Activated CD4-positive, alpha-beta T cell treated with anti-CD3 and anti-CD28 coated beads, Interleukin-2, amount 10 ng/mL, durations not matched to agents 7 days and 5 days (primary cell): Measurements from ENCODE around the gene UBL3. TPM values are rescaled to one million over a fixed set of nuclear protein-coding genes. Genes with fewer than 3 reads are reported as not detected.
A peak's percentile ranks its signal among the peaks of the same experiment; 100 is the strongest.

ENCODE experiments used
- CTCF ChIA-PET: fragments of 350-600 bp; sonication (Branson Sonifier 250); formaldehyde crosslinking; loops from one replicate; lab custom pipeline; 2021; ENCODE audit warnings: antibody characterized with exemption; lab: Charles Lee
- POLR2A ChIA-PET: fragments of 350-600 bp; sonication (Branson Sonifier 250); formaldehyde crosslinking; loops from one replicate; lab custom pipeline; 2021; ENCODE audit warnings: antibody characterized with exemption; lab: Charles Lee
- DNase-seq: peaks from one replicate; pipeline ENCODE4 v3.0.0-alpha.2; 2020
- H3K27ac Mint-ChIP-seq: one replicate; pipeline ENCODE4 v1.8.0; 2021; ENCODE audit warnings: mild to moderate bottlenecking, moderate library complexity, mixed read lengths
- H3K27me3 Mint-ChIP-seq: one replicate; pipeline ENCODE4 v1.8.0; 2021; ENCODE audit warnings: mixed read lengths
- H3K36me3 Mint-ChIP-seq: one replicate; pipeline ENCODE4 v1.8.0; 2021; ENCODE audit warnings: low read depth, mixed read lengths
- H3K4me1 Mint-ChIP-seq: one replicate; pipeline ENCODE4 v1.8.0; 2021; ENCODE audit warnings: mixed read lengths
- H3K4me3 Mint-ChIP-seq: one replicate; pipeline ENCODE4 v1.8.0; 2021; ENCODE audit warnings: mild to moderate bottlenecking, moderate library complexity, mixed read lengths
- H3K9me3 Mint-ChIP-seq: one replicate; pipeline ENCODE4 v1.8.0; 2021; ENCODE audit warnings: mixed read lengths
- total RNA-seq, 2 experiments: library from RNA; stranded (reverse); gene quantifications; one replicate each; pipeline ENCODE4 v1.2.3, GENCODE V29; 2021

Gene UBL3
- total RNA-seq, 2 experiments from 2014 or later = 14.5 to 16.1 TPM

DNA sequence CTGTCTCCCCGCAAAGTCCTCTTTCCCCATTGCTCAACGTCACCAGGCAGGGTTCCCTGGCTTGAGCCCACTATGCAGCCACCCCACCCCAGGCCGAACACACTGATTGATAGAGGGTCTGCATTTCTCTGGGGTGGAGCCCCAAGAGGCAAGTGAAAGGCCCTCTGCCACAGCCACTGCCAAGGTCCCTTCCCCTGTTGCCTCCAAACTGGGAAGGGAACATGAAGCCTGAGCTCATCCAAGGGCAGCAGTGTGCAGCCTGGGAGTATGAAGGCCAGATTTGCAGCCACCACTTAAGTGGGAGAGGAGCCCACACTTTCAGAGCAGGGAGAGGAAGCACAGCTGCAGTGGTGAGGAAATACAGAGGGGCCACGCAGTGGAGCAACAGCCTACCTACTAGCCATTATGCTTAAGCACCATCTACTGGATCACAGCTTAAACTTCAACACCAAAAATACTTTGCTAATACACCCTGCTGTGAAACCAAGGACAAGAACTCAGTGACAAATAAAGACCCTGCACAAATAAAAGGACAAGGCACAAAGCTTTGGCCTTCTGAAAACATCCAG is 48.6 kb downstream of the UBL3 start:
- no peak overlapping the region for H3K27ac Mint-ChIP-seq
- H3K4me3 Mint-ChIP-seq = no peak overlapping the region
- DNase-seq = no peak
- CTCF ChIA-PET = interaction anchor here (1.3 kb wide), 1 partner anchor 331 kb away, joined by 3 read pairs; no protein-coding TSS in a partner anchor
- POLR2A ChIA-PET = interaction anchor here (0.6 kb wide), 1 partner anchor 62 kb away, joined by 4 read pairs; no protein-coding TSS in a partner anchor
- no peaks in the 10 kb centered on the region for H3K27me3 Mint-ChIP-seq
- peaks cover 5% of the 10 kb centered on the region for H3K4me1 Mint-ChIP-seq
- no peaks in the 10 kb centered on the region for H3K36me3 Mint-ChIP-seq
- H3K9me3 Mint-ChIP-seq = no peaks in the 10 kb centered on the region

DNA sequence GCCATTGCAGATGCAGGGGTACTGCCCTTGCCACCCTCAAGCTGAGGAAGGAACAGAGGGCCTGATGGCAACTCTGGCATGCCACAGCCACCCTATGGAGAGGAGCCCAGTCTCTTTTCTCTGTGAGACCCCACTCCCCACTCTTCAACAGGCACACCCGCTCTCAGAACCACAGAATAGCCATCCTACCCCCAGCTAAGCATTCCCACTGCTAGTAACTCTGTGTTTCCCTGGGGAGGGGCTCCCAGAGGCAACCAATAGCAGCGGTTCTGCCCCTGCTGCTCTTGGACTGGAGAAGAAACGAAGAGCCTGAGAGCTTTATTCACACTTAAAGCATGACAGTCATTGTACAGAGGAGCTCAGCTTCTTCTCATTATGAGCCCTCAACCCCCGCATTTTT is 49.3 kb downstream of the UBL3 start:
- Mint-ChIP-seq H3K4me3 (no peak overlapping the region), H3K4me1 (peaks cover 4% of the 10 kb centered on the region), H3K36me3 (no peaks in the 10 kb centered on the region), H3K27ac (no peak overlapping the region), H3K9me3 (no peaks in the 10 kb centered on the region), H3K27me3 (no peaks in the 10 kb centered on the region)
- CTCF ChIA-PET = interaction anchor here (1.3 kb wide), 1 partner anchor 331 kb away, joined by 3 read pairs; no protein-coding TSS in a partner anchor
- no peak for DNase-seq
- POLR2A ChIA-PET = no interaction called here

DNA sequence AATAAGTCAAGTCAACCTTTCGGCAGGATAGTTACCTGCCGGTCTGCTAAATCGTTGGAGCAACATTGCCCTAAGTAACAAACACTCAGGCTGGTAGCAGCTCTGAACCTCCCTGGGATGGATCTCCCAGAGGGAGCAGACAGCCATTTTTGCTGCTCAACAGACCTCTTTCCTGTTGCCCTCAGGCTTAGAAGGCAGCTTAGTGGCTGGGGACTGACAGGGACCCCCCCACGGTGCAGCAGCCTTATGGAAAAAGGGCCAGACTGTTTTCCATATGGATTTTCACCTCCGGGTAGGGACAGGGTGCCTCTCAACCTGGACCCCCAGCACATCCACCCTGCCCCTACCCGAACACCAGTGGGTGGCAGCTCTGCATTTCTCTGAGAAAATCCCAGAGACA is 49.7 kb downstream of the UBL3 start:
- CTCF ChIA-PET = interaction anchor here (0.7 to 0.8 kb wide), 2 partner anchors 26 to 332 kb away, joined by 3 read pairs; no protein-coding TSS in a partner anchor
- Mint-ChIP-seq H3K27ac (no peak overlapping the region), H3K27me3 (no peaks in the 10 kb centered on the region), H3K4me3 (no peak overlapping the region), H3K9me3 (no peaks in the 10 kb centered on the region), H3K36me3 (no peaks in the 10 kb centered on the region), H3K4me1 (peaks cover 4% of the 10 kb centered on the region)
- no peak for DNase-seq
- POLR2A ChIA-PET = no interaction called here

DNA sequence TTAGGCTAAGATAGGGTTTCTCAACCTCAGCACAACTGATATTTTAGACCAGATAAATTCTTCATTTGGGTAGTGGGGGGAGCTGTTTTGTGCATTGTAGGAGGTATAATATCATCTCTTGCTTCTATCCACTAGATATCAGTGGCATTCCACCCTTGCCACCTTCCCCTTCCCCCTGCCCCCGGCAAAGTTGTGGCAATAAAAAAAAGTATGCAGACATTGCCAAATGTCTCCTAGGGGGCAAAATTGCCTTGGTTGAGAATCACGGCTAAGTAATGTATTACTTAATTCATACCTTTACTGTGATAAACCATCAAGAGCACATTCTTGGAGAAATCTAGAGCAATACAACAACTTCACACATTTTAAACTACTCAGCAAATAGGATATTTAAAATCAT is 51.4 kb downstream of the UBL3 start:
- no peak overlapping the region for H3K27ac Mint-ChIP-seq
- no peaks in the 10 kb centered on the region for H3K27me3 Mint-ChIP-seq
- H3K36me3 Mint-ChIP-seq = no peaks in the 10 kb centered on the region
- H3K4me1 Mint-ChIP-seq = peaks cover 4% of the 10 kb centered on the region
- no peak for DNase-seq
- POLR2A ChIA-PET = no interaction called here
- CTCF ChIA-PET = interaction anchor here (1.2 to 1.4 kb wide), 2 partner anchors 27 to 51 kb away, joined by 3 read pairs; partner anchors contain the start of gene UBL3
- no peaks in the 10 kb centered on the region for H3K9me3 Mint-ChIP-seq
- no peak overlapping the region for H3K4me3 Mint-ChIP-seq

DNA sequence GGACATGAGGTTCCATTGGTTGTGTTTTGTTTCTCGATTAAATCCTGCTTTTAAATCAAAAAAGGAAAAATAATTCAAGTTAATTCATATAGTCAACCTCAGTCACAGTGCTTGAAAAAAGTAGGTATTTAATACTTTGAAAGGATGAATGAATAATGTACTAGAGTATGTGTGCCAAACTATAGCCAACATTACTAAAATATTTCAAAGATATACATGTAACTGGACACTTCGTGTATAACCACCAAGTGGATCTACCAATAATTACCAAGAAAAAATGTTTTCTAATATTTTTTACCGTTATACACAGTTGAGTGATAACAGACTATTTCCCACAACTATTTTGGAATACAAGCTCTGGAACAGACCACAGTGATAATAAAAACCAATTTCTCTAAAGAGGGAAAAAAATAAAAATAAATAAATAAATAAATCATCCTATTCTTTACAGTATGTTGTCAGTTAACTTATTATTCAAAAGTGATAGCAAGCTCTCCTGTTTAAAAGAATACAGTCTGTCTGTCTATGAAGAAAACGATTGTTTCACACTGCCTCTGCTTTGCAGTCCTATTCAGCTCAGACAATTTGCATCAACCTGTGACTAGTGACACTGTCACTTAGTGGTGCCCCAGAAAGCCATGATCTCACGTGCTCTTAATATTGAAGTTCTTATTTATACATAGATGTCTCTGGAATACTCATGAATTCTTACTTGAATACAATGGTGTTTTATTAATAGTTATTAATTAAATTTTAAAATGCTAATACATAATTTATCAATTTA is 58.2 kb downstream of the UBL3 start:
- H3K36me3 Mint-ChIP-seq = no peaks in the 10 kb centered on the region
- no peaks in the 10 kb centered on the region for H3K9me3 Mint-ChIP-seq
- no peaks in the 10 kb centered on the region for H3K27me3 Mint-ChIP-seq
- no peak overlapping the region for H3K4me3 Mint-ChIP-seq
- no peak overlapping the region for H3K27ac Mint-ChIP-seq
- CTCF ChIA-PET = interaction anchor here (1.4 kb wide), 1 partner anchor 322 kb away, joined by 4 read pairs; no protein-coding TSS in a partner anchor
- peaks cover 8% of the 10 kb centered on the region for H3K4me1 Mint-ChIP-seq
- POLR2A ChIA-PET = no interaction called here
- no peak for DNase-seq

DNA sequence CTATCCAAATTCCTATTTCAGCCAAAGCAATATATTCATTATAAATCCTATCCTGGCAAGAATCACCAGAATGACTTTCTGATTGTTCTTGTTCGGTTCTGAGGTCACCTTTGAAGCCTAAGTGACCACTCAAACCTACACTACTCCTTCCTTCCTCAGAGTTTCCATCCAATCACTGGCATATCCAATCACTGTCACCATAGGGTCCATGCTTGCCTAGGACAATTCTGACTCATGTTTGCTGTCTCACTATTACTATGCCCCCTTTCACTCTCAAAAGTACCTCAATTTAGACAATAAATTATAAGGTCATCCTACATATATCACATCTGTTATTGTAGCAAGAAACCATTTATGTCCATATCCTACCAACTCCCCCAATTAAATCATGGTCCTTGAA is 58.9 kb downstream of the UBL3 start:
- Mint-ChIP-seq H3K4me1 (peaks cover 6% of the 10 kb centered on the region), H3K4me3 (no peak overlapping the region), H3K9me3 (no peaks in the 10 kb centered on the region), H3K27ac (no peak overlapping the region), H3K36me3 (no peaks in the 10 kb centered on the region), H3K27me3 (no peaks in the 10 kb centered on the region)
- no peak for DNase-seq
- ChIA-PET POLR2A (no interaction called here), CTCF (no interaction called here)

DNA sequence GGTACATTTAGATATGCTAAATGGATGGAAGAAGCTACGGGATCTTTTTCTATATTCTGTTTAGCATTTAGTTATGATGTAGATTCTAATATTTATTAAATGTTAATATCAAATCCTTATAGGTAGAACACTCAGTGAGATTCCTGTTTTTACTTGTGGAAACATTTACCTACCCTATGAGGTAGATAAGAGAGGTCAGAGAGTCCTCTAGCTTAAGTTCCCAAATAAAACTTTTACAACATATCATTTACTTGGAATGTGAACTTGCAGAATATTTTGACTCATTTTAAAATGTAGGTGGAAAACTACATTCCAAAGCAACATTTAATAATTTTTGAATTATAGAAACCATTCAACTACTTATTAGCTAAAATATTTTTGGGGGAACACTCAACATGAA is 63.7 kb downstream of the UBL3 start:
- Mint-ChIP-seq H3K27me3 (no peaks in the 10 kb centered on the region), H3K36me3 (no peaks in the 10 kb centered on the region), H3K4me1 (peaks cover 1% of the 10 kb centered on the region), H3K9me3 (no peaks in the 10 kb centered on the region), H3K4me3 (no peak overlapping the region), H3K27ac (no peak overlapping the region)
- POLR2A ChIA-PET = no interaction called here
- DNase-seq = no peak
- CTCF ChIA-PET = no interaction called here

DNA sequence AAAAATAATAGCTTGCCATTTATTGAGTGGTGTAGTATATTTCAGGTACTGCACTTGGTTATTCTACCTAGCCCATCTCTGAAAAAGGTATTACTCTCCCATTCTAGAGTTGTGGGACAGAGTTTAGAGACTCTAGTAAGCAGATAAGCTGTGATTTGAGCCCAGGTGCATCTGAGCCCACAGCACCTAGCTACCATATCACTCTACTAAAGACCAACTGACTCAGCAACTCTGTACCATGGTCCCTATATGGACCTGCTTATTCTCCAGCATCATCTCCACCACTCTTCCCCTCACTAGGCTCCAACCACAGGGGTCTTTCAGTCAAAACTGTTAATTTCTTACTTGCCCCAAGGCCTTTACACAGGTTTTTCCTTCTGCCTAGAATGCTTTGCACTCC is 64.4 kb downstream of the UBL3 start:
- Mint-ChIP-seq H3K9me3 (no peaks in the 10 kb centered on the region), H3K27ac (peak overlapping the region; percentile 61), H3K36me3 (no peaks in the 10 kb centered on the region), H3K4me3 (no peak overlapping the region), H3K27me3 (no peaks in the 10 kb centered on the region), H3K4me1 (peaks cover 1% of the 10 kb centered on the region)
- ChIA-PET CTCF (no interaction called here), POLR2A (no interaction called here)
- DNase-seq = no peak

DNA sequence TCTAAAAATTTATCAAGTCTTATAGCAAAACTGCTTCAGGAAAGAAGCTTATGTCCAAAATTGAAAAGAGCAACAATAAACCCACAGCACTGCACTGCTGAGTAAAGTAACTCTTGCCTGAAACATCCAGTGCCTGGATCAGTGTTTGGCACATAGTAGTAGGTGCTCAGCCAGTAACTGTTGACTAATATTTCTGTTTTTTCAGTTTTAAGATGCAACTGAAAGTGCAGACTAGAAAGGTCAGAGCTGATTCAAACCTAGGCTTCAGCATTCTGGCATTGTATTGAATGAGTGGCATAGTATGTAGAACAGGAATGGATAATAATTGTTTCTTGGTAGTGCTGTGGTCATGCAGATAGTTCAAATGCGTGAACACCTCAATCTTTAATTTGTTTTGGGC is 67.6 kb downstream of the UBL3 start:
- ChIA-PET CTCF (interaction anchor here (0.6 to 1.1 kb wide), 3 partner anchors 28 to 332 kb away, joined by 3 to 5 read pairs (median 3); no protein-coding TSS in a partner anchor), POLR2A (interaction anchor here (1.1 kb wide), 1 partner anchor 153 kb away, joined by 3 read pairs; no protein-coding TSS in a partner anchor)
- Mint-ChIP-seq H3K4me3 (no peak overlapping the region), H3K27ac (no peak overlapping the region), H3K27me3 (no peaks in the 10 kb centered on the region), H3K9me3 (no peaks in the 10 kb centered on the region), H3K4me1 (no peaks in the 10 kb centered on the region), H3K36me3 (no peaks in the 10 kb centered on the region)
- no peak for DNase-seq

DNA sequence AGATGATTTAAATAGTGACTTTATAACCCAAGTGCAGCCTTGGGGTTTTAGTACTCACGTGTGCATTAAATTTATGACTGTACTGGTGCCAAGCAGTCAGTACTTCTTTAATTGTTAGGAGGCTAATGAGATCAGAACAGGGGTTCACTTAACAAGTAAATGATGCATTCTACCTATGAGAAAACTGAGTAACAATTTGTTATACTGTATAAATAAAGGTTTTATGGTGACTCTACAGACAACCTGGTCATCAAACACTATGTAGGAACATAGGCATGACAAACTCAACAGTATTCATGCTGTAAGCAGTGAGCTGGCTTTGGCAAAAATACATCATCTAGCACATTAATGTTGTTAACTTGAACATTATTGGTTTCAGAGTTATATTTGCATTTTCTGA is 75.6 kb downstream of the UBL3 start:
- peaks cover 5% of the 10 kb centered on the region for H3K36me3 Mint-ChIP-seq
- POLR2A ChIA-PET = no interaction called here
- no peak for DNase-seq
- no peaks in the 10 kb centered on the region for H3K27me3 Mint-ChIP-seq
- CTCF ChIA-PET = interaction anchor here (0.6 to 2.1 kb wide), 4 partner anchors 25 to 585 kb away, joined by 3 to 6 read pairs (median 4); no protein-coding TSS in a partner anchor
- no peak overlapping the region for H3K4me3 Mint-ChIP-seq
- no peaks in the 10 kb centered on the region for H3K4me1 Mint-ChIP-seq
- H3K27ac Mint-ChIP-seq = no peak overlapping the region
- H3K9me3 Mint-ChIP-seq = no peaks in the 10 kb centered on the region

DNA sequence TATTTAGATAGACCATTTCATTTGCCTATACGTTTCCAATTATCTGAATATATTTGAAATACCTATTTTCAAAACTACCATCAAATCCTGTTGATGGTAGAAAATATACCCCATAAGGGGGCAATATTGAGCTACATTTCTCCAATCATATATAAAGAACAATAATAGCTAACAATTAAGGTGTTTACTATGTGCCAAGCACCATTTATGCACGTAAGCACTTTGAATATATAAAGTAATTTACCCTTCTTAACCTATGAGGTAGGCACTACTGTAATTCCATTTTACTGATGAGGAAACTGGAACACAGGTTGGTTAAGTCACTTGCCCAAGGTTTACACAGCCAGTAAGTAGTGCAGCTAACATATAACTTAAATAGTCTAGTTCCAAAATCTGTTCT is 79.2 kb downstream of the UBL3 start:
- DNase-seq = no peak
- ChIA-PET CTCF (interaction anchor here (1.0 to 2.7 kb wide), 9 partner anchors 9 to 376 kb away, joined by 3 to 25 read pairs (median 4); no protein-coding TSS in a partner anchor), POLR2A (no interaction called here)
- H3K27me3 Mint-ChIP-seq = no peaks in the 10 kb centered on the region
- peaks cover 8% of the 10 kb centered on the region for H3K36me3 Mint-ChIP-seq
- no peak overlapping the region for H3K4me3 Mint-ChIP-seq
- no peaks in the 10 kb centered on the region for H3K4me1 Mint-ChIP-seq
- no peak overlapping the region for H3K27ac Mint-ChIP-seq
- no peaks in the 10 kb centered on the region for H3K9me3 Mint-ChIP-seq

DNA sequence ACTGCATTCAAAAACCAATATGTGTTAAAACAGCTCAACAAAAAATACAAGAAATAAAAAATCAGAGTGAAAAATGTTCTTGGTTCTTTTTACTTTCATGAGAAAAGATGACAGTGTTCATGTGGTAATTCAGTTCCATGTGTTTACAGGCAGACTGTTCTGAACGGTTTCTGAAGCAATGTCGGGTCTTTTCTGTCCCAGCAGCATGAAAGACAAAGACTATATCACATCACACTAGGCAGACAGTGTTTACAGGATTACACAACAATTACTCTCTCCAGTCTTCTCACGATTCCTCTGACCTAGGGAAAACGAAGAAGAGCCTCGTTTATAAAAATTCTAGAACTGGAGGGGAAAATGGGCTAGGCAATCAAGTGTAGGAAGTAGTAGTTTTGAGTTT is 83.4 kb downstream of the UBL3 start:
- H3K4me1 Mint-ChIP-seq = peaks cover 24% of the 10 kb centered on the region
- ChIA-PET POLR2A (no interaction called here), CTCF (no interaction called here)
- no peak overlapping the region for H3K4me3 Mint-ChIP-seq
- peaks cover 11% of the 10 kb centered on the region for H3K36me3 Mint-ChIP-seq
- H3K9me3 Mint-ChIP-seq = no peaks in the 10 kb centered on the region
- no peak for DNase-seq
- H3K27ac Mint-ChIP-seq = no peak overlapping the region
- no peaks in the 10 kb centered on the region for H3K27me3 Mint-ChIP-seq
